HL-60/S4 (cell line): ENCODE data around the gene LSM11.
"Not testable (repeated sequence)": the region's sequence is repeated elsewhere in the genome, so short reads cannot be mapped to it uniquely, and the experiment has no call there.

ENCODE experiments used
- in situ Hi-C: fragments of 300-500 bp; cut with MboI; formaldehyde crosslinking; loops from 2 replicates; pipeline ENCODE4 v1.14.3; 2022; ENCODE audit warnings: low sequenced_read_pairs

Gene LSM11

DNA sequence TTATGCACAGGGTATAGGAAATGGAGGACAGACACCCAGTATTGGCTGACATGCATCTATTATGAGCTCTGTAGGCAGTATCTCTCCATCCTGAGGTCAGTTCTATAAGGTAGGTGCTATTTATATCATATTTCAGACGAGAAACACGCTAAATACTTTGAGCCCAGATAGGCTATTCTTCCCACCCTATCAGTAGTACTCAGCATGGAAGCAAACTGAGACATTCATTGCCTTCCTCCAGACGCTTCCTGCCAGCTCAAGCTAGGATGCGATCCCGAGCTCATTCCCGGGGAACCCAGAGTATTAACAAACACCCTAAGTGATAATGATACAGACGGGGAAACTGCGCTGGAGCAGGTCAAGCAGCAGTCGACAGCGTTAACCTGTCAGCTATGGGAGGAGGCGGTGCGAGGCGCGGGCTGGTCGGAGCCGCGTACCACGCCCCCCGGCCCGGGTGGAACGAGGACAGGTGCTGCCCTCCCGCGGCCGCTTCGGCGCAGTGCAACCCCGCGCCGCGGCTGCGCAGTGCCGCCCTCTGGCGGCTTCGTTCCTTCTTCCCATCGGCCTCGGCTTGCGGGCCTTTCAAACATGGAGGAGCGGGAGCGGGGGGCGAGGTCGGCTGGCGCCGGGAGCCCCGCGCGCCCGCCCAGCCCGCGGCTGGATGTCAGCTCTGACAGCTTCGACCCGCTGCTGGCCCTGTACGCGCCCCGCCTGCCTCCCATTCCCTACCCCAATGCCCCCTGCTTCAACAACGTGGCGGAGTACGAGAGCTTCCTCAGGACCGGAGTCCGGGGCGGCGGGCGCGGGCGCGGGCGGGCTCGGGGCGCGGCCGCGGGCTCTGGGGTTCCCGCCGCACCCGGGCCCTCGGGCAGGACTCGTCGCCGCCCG is at the start of gene LSM11:
Gene LSM11, plus strand, starts transcription at position 550 of the 888 bp plus-strand sequence. Its CDS starts 39 bp downstream, at position 589.
- in situ Hi-C loops, result no loop called here

DNA sequence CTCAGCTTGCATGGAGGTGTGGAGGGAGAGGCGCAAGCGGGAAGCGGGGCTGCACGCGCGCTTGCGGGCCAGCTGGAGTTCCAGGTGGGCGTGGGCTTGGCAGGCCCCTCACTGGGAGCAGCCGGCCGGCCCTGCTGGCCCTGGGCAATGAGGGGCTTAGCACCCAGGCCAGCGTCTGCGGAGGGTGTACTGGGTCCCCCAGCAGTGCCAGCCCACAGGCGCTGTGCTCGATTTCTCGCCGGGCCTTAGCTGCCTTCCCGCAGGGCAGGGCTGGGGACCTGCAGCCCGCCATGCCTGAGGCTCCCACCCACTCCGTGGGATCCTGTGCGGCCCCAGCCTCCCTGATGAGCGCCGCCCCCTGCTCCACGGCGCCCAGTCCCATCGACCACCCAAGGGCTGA is 49.7 kb upstream of the LSM11 start:
- in situ Hi-C loops, result not testable (repeated sequence)

DNA sequence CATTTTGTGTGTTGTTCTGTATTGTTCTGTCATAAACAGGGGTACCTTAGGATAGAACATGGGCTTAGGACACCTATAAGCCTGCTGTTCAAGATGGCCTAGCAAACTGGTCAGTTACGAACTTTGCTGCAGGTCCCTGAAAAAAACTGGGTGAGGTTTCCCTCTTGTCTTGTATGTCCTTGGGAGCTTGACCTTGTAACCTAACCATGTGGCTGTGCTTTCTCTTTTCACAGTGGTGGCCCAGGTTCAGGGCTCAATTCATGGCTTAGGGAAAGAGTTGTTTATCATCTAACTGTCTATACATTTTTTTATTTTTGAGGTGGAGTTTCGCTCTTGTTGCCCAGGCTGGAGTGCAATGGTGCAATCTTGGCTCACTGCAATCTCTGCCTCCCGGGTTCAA is 47.4 kb upstream of the LSM11 start:
- in situ Hi-C loops, result not testable (repeated sequence)

DNA sequence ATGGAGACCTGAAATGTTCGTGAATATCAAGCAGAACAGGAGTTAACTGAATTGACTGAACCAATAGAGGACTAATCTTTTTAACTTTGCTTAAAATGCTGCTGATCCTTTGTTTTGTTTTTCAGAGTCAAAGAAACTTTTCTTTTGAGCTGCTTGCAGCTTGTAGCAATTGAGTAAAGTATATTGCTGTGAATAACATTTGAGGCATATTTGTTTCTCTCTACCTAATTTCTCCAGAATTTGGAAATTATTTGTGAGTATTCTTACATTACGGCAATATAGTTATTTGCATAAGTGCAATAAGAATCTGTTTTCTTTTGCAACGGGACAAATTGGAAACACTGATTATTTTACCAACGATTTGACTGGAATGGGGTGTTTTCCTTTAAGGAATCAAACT is 44.8 kb upstream of the LSM11 start:
- in situ Hi-C loops, result not testable (repeated sequence)

DNA sequence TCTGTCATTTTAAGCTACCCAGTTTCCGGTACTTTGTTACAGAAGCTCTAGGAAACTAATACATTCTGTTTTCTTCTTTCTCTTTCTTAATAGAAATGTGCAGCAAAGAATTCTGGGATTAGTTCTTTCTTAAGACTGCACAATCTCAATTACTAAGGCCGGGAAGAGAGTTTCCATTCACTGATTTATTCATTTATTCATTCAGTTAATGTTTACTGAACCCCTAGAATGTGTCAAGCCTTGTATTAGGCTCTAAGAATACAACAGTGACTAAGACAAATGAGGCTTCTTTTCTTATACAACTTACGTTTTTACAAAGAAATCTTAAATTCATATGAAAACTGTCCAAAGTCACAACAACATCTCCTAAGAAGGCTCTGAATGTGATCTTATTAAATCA is 39.8 kb upstream of the LSM11 start:
- in situ Hi-C loops, result no loop called here

DNA sequence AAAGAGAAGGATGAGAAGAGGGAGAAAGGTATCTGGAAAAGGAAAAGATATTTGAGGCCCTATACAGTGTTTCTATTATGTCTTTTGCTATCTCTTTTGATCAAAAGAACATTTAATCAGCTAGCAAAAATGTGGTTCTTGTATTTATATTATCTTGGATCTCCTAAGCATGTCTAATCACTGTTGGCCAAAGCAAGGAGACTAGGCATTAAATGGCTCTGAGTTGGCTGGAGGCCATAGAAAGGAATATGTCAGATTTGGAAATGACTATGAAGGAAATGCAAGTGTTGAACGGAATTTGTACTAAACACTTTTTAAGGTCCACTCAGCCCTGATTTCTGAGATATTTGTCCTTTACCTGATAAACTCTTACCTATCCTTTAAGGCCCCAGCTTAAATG is 34.6 kb upstream of the LSM11 start:
- in situ Hi-C loops, result no loop called here

DNA sequence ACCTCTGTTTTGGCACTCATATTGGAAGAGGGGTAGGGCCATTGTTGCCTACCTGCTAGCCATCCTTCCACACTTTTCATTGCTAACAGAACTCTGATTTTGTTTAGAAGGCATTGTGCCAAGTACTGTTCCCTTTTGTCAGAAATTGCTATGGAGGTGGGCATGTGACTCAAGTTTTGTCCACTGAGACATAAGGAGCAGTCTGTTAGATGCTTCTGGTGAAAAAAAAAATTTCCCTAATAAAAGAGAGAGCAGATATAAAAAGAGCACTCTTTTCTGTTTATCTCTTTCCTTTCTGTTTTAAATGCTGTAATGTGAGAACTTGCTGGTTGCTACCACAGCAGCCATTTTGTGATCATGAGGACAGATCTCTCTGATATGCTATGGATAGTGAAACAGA is 34.2 kb upstream of the LSM11 start:
- in situ Hi-C loops, result no loop called here

DNA sequence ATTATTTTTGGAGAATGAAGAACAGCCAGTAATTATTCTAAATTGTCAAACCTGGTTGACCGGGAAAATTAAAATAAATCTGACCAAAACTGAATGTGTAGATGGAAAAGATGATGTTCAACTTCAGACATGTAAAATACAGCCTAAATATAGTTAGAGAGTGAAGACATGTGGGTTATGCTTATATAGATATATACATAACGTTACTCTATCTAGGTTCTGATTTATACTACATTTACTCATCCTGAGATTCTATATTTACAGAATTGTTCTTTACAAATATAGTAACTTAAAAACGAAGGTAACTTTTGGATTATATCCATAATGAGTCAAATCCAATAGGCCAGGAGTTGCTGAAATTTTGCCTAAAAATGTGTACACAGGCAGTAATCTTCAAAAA is 33.1 kb upstream of the LSM11 start:
- in situ Hi-C loops, result no loop called here

DNA sequence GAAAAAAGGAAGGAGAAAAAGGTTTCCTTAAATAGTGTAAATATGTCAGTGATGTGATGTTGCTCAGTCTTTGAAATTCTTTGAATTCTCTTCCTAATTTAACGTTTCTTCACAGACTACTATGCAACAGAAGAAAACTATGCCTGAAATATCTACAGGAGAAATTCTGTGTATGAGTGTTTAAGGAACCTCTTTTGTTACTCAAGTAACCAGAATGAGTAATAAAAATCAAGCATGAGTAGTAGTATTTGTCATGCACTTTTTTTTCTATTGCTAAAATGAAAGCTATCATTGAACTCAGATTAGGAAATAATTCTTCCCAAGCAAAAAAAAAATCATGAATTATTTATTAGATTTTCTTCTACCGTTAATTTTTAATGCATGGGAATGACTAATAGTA is 32.6 kb upstream of the LSM11 start:
- in situ Hi-C loops, result no loop called here

DNA sequence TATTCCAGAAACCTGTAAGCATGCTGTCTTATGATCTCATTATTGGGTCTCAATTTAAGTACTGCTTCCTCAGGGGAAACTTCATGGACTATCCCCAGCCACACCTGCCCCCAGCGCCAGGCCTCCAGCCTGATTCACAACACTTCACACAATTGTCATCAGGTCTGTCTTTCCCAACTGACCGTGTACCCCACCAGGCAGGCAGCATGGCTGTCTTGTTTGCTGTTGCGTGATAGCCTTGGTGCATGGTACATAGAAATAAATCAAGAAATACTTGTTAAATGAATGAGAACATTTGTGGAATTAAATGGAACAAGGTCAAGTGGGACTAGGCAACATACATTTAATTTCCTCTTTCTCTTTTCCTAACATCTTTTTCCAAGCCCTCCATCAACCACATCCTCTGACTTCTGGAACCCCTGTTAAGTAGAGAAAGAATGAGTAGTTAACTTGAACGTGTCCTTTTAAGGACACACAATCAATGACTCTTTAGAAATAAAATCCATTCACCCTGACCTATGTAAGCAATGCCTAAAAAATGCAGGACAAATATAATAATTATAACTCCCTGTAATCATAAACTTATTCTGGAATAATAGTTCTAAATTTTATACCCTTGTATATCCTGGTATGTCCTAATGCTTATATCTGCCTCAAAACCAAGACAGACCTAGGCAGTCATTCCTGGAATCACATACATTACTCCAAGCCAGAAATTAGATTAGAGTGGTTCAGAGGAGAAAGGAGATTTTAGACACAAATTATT is 29.5 kb upstream of the LSM11 start:
- in situ Hi-C loops, result no loop called here

DNA sequence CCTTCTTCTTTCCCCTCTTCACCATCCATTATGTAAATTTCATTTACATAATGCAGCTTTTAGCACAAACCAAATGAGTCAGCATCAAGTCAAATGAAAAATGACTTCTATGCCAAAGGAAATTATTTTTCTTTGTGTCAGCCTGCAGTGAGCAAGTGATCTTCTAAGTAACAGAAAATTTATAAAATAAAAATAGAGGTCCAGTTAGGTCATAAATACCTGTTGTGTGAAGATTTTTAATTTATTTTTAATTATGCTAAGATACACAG is 29.0 kb upstream of the LSM11 start:
- in situ Hi-C loops, result no loop called here

DNA sequence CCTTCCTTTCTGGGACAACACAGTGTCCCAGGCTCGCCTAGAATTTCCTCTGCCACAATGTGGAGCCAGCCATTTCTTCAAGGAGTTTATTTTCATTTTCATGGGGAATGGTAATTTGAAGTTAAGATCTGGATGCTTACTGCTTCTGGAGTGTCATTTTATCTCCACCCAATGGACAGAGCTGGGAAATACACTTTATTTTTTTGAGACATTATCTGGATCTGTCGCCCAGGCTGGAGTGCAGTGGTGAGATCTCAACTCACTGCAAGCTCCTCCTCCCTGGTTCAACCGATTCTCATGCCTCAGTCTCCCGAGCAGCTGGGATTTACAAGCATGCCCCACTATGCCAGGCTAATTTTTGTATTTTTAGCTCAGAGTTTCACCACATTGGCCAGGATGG is 25.0 kb upstream of the LSM11 start:
- in situ Hi-C loops, result no loop called here

DNA sequence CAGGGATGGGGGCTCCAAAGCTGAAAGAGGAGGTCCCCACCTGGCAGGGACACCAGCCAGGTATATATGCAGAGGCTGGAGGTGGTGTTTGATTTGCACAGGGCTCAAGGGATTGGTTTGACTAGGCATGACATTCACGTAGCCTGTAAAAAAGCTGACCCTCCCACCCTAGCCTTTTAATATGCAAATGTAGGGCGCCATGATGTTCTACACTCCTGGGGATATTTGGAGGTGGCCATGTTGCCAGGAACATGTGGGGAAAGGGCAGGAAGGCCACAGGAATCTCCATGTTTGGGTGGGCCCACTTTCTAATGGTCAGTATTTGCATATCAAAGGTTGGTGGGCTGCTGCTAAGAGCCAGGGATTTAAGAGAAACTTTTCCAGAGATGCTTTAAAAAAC is 24.3 kb upstream of the LSM11 start:
- in situ Hi-C loops, result no loop called here

DNA sequence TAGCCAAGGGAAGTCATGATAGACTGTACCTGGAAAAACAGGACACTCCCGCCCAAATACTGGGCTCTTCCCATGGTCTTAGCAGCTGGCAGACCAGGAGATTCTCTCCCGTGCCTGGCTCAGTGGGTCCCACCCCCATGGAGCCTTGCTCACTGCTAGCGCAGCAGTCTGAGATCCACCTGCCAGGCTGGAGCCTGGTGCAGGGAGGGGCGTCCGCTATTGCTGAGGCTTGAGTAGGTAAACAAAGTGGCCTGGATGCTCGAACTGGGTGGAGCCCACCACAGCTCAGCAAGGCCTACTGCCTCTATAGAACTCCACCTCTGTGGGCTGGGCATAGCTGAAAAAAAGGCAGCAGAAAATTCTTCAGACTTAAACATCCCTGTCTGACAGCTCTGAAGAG is 22.4 kb upstream of the LSM11 start:
- in situ Hi-C loops, result no loop called here

DNA sequence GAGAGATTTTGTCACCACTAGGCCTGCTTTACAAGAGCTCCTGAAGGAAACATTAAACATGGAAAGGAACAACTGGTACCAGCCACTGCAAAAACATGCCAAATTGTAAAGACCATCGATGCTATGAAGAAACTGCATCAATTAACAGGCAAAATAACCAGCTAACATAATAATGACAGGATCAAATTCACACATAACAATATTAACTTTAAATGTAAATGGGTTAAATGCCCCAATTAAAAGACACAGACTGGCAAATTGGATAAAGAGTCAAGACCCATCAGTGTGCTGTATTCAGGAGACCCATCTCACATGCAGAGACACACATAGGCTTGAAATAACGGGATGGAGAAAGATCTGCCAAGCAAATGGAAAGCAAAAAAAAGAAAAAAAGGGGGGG is 20.6 kb upstream of the LSM11 start:
- in situ Hi-C loops, result not testable (repeated sequence)

DNA sequence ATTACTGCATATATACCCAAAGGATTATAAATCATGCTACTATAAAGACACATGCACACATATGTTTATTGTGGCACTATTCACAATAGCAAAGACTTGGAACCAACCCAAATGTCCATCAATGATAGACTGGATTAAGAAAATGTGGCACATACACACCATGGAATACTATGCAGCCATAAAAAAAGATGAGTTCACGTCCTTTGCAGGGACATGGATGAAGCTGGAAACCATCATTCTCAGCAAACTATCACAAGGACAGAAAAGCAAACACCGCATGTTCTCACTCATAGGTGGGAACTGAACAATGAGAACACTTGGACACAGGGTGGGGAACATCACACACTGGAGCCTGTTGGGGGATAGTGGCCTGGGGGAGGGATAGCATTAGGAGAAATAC is 16.9 kb upstream of the LSM11 start:
- in situ Hi-C loops, result not testable (repeated sequence)

DNA sequence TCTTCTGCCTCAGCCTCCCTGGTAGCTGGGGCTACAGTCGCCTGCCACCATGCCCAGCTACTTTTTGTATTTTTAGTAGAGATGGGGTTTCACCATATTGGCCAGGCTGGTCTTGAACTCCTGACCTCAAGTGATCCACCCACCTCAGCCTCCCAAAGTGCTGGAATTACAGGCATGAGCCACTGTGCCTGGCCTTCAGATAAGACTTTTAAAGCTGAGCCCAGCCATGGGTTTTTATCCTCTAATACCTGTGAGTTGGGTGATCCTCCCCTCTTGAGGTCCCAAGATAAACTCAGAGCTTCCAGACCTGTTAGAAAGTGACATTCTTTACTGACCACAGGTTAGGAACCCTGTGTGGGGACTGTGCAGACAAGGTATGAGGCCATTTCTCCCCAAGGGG is 15.7 kb upstream of the LSM11 start:
- in situ Hi-C loops, result not testable (repeated sequence)

DNA sequence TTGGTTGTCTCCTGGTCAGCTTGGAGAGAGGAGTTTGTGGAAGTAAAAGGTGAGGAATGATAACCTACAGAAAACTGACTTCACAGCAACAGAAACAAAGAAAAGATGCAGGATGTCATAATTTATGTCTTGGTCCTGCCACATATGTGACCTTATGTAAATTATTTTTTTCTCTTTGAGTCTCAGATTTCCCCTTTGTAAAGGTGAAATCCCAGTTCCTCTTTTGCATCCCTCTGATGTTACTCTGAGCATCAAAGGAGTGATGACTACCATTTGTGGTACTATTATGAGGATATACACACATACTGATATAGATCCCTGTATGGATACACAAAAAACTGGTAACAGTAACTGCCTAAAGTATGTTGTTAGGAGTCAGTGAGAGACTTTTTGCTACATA is 13.7 kb upstream of the LSM11 start:
- in situ Hi-C loops, result no loop called here

DNA sequence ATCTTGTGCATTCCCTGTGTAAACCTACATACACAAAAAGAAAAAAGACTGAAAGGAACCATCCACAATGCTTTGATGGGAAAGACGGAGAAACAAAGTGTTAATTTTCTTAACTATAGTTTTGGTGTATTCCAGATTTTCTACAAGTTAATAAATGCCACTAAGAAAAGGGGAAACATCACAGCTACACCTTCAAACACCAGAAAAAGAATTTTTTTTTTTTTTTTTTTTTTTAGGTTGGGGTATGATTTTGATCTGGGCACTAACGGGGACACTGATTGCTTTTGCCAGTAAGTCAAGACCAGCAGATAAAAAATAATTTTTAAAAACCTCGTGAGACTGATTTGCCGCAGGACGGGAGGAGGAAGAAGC is 12.6 kb upstream of the LSM11 start:
- in situ Hi-C loops, result no loop called here

DNA sequence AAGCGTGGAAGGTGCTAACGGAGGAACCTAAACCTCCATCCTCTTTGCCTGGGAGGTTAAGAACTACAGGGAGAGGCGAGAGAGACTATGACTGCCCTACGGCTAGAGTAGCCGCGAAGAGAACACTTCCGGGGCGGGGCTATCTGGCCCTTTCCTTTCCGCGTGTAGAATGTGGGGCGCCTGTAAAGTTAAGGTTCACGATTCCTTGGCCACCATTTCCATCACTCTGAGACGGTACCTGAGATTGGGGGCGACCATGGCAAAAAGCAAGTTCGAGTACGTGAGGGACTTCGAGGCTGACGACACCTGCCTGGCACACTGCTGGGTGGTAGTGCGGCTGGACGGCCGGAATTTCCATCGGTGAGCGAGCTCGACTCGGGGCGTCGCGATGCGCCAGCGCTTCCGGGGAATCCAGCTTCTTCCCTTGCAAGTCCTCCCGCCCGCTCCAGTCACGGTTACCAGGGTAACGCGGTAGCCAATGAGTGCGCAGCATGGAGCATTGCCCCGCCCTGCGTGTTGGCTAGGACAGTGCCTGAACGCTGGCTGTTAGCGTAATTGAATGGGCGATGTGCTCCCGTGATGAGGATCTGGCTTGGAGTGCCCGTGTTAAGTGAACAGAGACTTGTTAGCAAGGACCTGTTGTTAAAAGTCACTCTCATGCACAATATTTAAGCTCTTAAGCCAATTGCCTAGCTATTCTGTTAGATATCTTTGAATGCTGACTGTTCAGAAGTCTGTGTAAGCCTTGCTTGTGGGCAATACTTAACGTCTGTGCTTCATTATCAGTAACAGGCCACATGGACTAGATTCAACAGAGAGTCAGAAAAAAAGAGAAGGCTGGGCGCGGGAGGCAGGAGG is 12.0 kb upstream of the LSM11 start, which contains the start of gene THG1L:
Gene THG1L, plus strand, starts transcription at position 149 of the 858 bp plus-strand sequence. Its CDS starts 21 bp downstream, at position 170.
- in situ Hi-C loops, result no loop called here

DNA sequence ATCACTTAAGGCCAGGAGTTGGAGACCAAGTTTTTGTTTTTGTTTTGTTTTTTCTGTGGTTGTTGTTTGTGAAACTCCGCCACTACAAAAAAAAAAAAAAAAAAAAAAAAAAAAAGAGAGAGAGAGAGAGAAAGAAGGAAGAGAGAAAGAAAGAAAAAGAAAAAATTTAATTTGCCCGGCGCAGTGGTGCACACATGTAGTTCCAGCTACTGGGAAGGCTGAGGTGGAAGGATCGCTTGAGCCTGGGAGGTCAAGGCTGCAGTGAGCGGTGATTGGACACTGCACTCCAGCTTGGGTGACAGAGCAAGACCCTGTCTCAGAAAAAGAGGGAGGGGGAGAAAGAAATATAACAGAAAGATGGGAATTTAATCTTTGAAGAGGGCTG is 11.4 kb upstream of the LSM11 start:
- in situ Hi-C loops, result no loop called here
